ENCODE data around the gene MRGPRF.
A peak's percentile ranks its signal among the peaks of the same experiment; 100 is the strongest.

The MRGPRF gene

GRCh38 chr11:69010361-69010891, 2.6 kb downstream of the MRGPRF start:
- Histone ChIP-seq H3K4me2 (peak overlapping the region; percentile 10 to 63 (median 43); a peak in 19 of 22 replicates), H3K36me3 (no peaks in the 10 kb centered on the region), H4K20me1 (peaks cover 0 to 32% (median 0%) of the 10 kb centered on the region in 11 experiments; a peak in 5 of 22 replicates), H3K27ac (no peak overlapping the region), H3K4me3 (no peak overlapping the region), H3K4me1 (peaks cover 5 to 13% (median 9%) of the 10 kb centered on the region in 10 experiments; a peak in 11 of 20 replicates), H3K9ac (no peak overlapping the region), H3K27me3 (peaks cover 42 to 55% (median 47%) of the 10 kb centered on the region in 11 experiments), H3K9me3 (replicated peaks in 1 of 11) (no peaks in the 10 kb centered on the region)
- no peak for TF ChIP-seq Cebpa-rat (IDR thresholded peaks at IDR 0.05)

DNA sequence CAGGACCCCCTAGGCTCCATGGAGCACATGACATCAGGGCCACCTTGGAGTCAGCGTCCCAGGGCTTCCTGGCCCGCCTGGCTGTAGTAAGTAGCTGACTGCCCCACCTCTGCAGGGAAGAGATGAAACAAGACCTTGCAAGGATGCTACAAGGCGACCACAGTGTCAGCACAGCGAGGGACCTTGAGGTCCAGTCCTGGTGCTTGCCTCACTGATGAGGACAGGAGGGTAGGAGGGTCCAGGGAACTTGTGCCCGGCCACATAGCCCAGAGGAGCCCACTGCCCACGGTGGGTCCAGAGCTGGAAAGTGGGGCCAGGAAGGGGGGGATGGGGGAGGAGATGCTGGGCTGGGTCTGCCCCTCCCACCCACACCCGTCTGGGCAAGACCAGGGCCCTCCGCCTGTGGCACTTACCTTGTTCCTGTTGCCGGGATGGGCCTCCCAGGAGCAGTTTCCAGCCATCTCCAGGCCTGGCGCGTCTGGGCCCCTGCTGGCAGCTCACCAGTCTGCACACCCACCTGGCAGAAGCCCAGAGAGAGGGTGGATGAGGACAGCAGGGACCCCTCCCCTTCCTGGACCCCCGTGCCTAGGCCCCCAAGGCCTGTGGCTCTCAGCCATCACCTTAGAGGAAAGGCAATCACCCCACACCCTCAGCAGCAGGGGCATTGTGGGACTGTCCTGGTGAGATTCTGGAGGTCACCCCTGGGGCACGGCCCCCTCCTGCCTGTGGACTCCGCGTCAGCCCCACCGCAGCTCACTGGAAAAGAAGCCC, 3.4 kb downstream of the MRGPRF start:
- Histone ChIP-seq H3K36me3 (no peaks in the 10 kb centered on the region), H3K4me3 (no peak overlapping the region), H3K27ac (no peak overlapping the region), H3K27me3 (peaks cover 42 to 51% (median 47%) of the 10 kb centered on the region in 11 experiments), H4K20me1 (peaks cover 0 to 32% (median 0%) of the 10 kb centered on the region in 11 experiments; a peak in 6 of 22 replicates), H3K4me2 (no peak overlapping the region), H3K4me1 (peaks cover 5 to 16% (median 9%) of the 10 kb centered on the region in 10 experiments; a peak in 11 of 20 replicates), H3K9ac (no peak overlapping the region), H3K9me3 (replicated peaks in 1 of 11) (no peaks in the 10 kb centered on the region)
- TF ChIP-seq Cebpa-rat (IDR thresholded peaks at IDR 0.05) = no peak

DNA sequence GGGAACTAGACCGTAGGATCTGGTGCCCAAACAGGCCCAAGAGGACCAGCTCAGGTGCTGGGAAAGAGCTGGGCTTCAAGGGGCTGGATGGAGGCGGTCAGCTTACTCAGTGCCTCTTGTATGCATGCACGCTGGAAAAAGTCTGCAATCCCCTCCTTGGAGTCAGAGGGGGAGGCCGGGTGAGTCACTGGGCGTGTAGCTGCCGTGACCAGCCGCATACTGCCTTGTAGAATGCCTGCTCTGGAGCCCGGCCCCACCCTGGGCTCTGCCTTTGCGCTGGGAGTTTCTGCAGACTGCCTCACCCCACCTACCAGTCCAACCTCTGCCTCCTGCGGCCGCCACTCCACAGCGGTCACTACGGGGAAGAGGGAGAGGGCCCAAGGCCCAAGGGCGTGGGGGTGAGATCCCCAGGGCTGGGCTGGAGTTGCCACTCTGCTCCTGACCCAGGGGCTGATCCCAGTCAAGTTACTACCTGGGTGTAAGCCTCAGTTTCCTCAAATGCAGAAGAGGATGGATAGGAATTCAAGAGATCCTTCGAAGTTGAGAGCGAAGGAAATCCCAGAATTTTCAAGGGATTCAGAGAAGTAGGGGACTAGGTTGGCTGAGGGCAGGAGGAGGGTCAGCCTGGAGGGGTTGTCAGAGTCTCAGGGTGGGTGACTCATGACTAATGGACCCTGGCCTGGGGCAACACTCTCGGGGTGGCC, 4.2 kb downstream of the MRGPRF start:
- Histone ChIP-seq H3K4me2 (peak overlapping the region in 1 of 11 experiments; percentile 24; a peak in 1 of 22 replicates), H3K9ac (no peak overlapping the region)

GRCh38 chr11:69007975-69008381, 5.1 kb downstream of the MRGPRF start:
- no peaks in the 10 kb centered on the region for H3K9me3 ChIP-seq (replicated peaks in 1 of 11)
- H3K36me3 ChIP-seq = no peaks in the 10 kb centered on the region
- H3K4me2 ChIP-seq = no peak overlapping the region
- H3K4me1 ChIP-seq = peaks cover 5 to 16% (median 9%) of the 10 kb centered on the region in 10 experiments; a peak in 11 of 20 replicates
- H4K20me1 ChIP-seq = peaks cover 0 to 31% (median 0%) of the 10 kb centered on the region in 11 experiments; a peak in 6 of 22 replicates
- no peak overlapping the region for H3K27ac ChIP-seq
- no peak overlapping the region for H3K9ac ChIP-seq
- peaks cover 30 to 34% (median 32%) of the 10 kb centered on the region in 11 experiments for H3K27me3 ChIP-seq
- no peak for TF ChIP-seq Cebpa-rat (IDR thresholded peaks at IDR 0.05)
- H3K4me3 ChIP-seq = no peak overlapping the region

More for the DNA sequence above, 4.2 kb downstream of the MRGPRF start:
- peaks cover 39 to 44% (median 41%) of the 10 kb centered on the region in 11 experiments for H3K27me3 ChIP-seq
- H3K36me3 ChIP-seq = no peaks in the 10 kb centered on the region
- no peaks in the 10 kb centered on the region for H3K9me3 ChIP-seq (replicated peaks in 1 of 11)
- no peak overlapping the region for H3K27ac ChIP-seq
- H3K4me3 ChIP-seq = no peak overlapping the region
- peaks cover 0 to 32% (median 0%) of the 10 kb centered on the region in 11 experiments; a peak in 6 of 22 replicates for H4K20me1 ChIP-seq
- TF ChIP-seq Cebpa-rat (IDR thresholded peaks at IDR 0.05) = no peak
- H3K4me1 ChIP-seq = peaks cover 5 to 16% (median 9%) of the 10 kb centered on the region in 10 experiments; a peak in 11 of 20 replicates

DNA sequence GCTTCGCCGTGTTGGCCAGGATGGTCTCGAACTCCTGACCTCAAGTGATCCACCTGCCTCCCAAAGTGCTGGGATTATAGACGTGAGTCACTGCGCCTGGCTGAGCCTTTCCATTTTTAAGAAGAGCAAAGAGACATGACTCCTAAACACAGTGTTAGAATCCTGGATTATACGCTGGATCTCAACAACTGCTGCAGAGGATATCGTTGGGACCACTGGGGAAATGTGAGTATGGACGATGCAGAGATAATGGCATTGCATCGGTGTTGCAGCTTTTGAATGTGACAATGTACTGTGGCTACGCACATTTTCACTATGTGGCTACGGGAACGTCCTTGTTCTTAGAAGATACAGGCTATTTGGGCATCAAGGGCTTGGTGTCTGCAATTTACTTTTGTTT, 6.2 kb downstream of the MRGPRF start:
- Histone ChIP-seq H3K36me3 (no peaks in the 10 kb centered on the region), H3K4me3 (no peak overlapping the region), H3K4me1 (peaks cover 5 to 16% (median 9%) of the 10 kb centered on the region in 10 experiments; a peak in 11 of 20 replicates), H4K20me1 (peaks cover 0 to 20% (median 0%) of the 10 kb centered on the region in 11 experiments; a peak in 5 of 22 replicates), H3K27me3 (peaks cover 18 to 23% (median 20%) of the 10 kb centered on the region in 11 experiments), H3K9me3 (replicated peaks in 1 of 11) (no peaks in the 10 kb centered on the region), H3K4me2 (no peak overlapping the region), H3K9ac (no peak overlapping the region), H3K27ac (no peak overlapping the region)
- no peak for TF ChIP-seq Cebpa-rat (IDR thresholded peaks at IDR 0.05)

GRCh38 chr11:69005631-69006368, 7.2 kb downstream of the MRGPRF start:
- Histone ChIP-seq H3K36me3 (no peaks in the 10 kb centered on the region), H4K20me1 (peaks cover 0 to 12% (median 0%) of the 10 kb centered on the region in 11 experiments; a peak in 4 of 22 replicates), H3K9me3 (replicated peaks in 1 of 11) (no peaks in the 10 kb centered on the region), H3K4me3 (no peak overlapping the region), H3K9ac (no peak overlapping the region), H3K27ac (no peak overlapping the region), H3K27me3 (peaks cover 8 to 13% (median 10%) of the 10 kb centered on the region in 11 experiments), H3K4me2 (no peak overlapping the region), H3K4me1 (peaks cover 2 to 10% (median 4%) of the 10 kb centered on the region in 10 experiments; a peak in 11 of 20 replicates)
- TF ChIP-seq Cebpa-rat (IDR thresholded peaks at IDR 0.05) = no peak

DNA sequence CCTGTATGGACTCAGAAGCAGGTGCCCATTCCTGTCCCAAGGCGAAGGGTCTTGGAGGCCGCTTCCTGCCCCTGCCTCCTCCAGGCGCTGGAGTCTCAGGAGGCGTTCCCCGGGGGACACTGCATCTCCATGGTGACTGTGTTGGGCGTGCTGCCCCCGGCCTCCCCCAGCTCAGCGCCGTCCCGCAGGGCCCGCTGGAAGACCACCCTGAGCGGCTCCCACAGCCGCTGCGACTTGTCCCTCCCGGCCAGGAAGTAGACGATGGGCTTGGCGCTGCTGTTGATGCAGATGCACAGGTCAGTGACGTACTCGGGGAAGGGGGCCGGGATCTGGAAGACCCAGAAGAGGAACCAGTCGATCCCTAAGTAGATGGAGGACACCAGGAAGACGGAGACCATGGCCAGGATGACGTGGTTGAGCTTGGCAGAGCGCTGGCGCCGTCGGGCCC, 7.8 kb downstream of the MRGPRF start:
- Histone ChIP-seq H3K4me1 (peaks cover 0 to 7% (median 0%) of the 10 kb centered on the region in 10 experiments; a peak in 4 of 20 replicates), H3K36me3 (no peaks in the 10 kb centered on the region), H3K4me3 (no peak overlapping the region), H3K27me3 (peaks cover 2 to 7% (median 4%) of the 10 kb centered on the region in 11 experiments; a peak in 19 of 22 replicates), H4K20me1 (peaks cover 0 to 6% (median 0%) of the 10 kb centered on the region in 11 experiments; a peak in 3 of 22 replicates), H3K27ac (no peak overlapping the region), H3K9ac (no peak overlapping the region), H3K4me2 (peak overlapping the region in 1 of 11 experiments; percentile 14; a peak in 1 of 22 replicates), H3K9me3 (replicated peaks in 1 of 11) (no peaks in the 10 kb centered on the region)
- no peak for TF ChIP-seq Cebpa-rat (IDR thresholded peaks at IDR 0.05)

Data from BLaER1 treated with 17β-estradiol and CSF1 and Interleukin-3, amounts not matched to agents 10 nM and 100 nM (cell line).